ENCODE results near the gene MSI2. TPM values are rescaled to one million over a fixed set of nuclear protein-coding genes. Genes with fewer than 3 reads are reported as not detected.

MSI2 gene
- total and polyA plus RNA-seq, 2 donors (not counting 1 experiment from before 2014, with no cell fraction given) = 16.1 to 196 TPM

DNA sequence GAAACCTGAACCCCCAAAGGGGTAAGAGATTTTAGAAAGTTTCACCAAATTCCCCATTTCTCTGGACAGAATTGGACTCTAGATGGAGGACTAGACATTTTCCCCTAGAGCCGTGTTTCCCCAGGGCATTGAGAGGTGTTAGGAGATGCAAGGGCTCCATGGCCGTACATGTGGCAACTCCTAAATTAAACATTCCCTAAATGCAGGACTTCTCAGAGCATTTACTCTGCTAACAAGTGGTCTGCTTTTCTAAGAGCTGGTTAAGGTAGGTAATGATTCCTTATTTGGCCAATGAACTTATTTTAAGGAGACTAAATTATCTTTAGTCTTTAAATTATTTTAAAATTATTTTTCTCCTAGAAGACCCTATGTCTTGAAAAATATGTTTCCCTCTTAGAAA, 200.9 kb downstream of the MSI2 start:
- Histone ChIP-seq H3K4me3 (ENCODE audit: control extremely low read depth in 1 of 5, extremely low read depth in 1 of 5, insufficient read depth in 1 of 5, low read depth in 2 of 5, low read length in 4 of 5) (no peak overlapping the region), H4K20me1 (ENCODE audit: control insufficient read depth, insufficient read depth, low read length, poor library complexity, severe bottlenecking) (peaks cover 17% of the 10 kb centered on the region), H3K36me3 (replicated peaks in 1 of 2; ENCODE audit: control extremely low read depth in 1 of 2, control insufficient read depth in 1 of 2, extremely low read depth in 1 of 2, insufficient read depth in 2 of 2, low read length in 1 of 2) (no peaks in the 10 kb centered on the region), H3K79me2 (ENCODE audit: control insufficient read depth, insufficient read depth, low read length) (peaks cover 55% of the 10 kb centered on the region), H3K27me3 (replicated peaks in 1 of 4; ENCODE audit: control extremely low read depth in 1 of 4, control insufficient read depth in 3 of 4, insufficient read depth in 4 of 4, low read length in 3 of 4) (no peaks in the 10 kb centered on the region), H3K9ac (ENCODE audit: low read length) (no peak overlapping the region), H3K9me3 (ENCODE audit: control extremely low read depth in 1 of 3, control insufficient read depth in 2 of 3, insufficient read depth in 1 of 3, low read length in 2 of 3) (no peaks in the 10 kb centered on the region), H3K4me1 (ENCODE audit: control insufficient read depth in 2 of 2, insufficient read depth in 2 of 2, low read length in 2 of 2) (peaks cover 19 to 33% of the 10 kb centered on the region in 2 donors), H3K4me2 (replicated peaks; ENCODE audit: low read depth, low read length, poor library complexity, severe bottlenecking) (no peak overlapping the region), H2AFZ (ENCODE audit: insufficient read depth, low read depth, low read length, poor library complexity, severe bottlenecking) (no peak overlapping the region), H3K27ac (ENCODE audit: low read length in 2 of 2) (no peak overlapping the region)
- TF ChIP-seq EZH2 (IDR thresholded peaks at IDR 0.05; ENCODE audit: borderline replicate concordance, insufficient read depth, low read depth, low read length, poor library complexity, severe bottlenecking) (no peak), CTCF (IDR thresholded peaks at IDR 0.05) (no peak)
- no peaks in the 10 kb centered on the region for H3K9me3 Mint-ChIP-seq (ENCODE audit: insufficient read depth)
- ChIA-PET POLR2A (no interaction called here), CTCF (no interaction called here)
- intact Hi-C loops (cut with micrococcal nuclease) = no loop called here
- H3K27me3 Mint-ChIP-seq = no peaks in the 10 kb centered on the region
- ATAC-seq (ENCODE audit: low read depth) (no peak), DNase-seq (no peak)
- peaks cover 51% of the 10 kb centered on the region for H3K4me1 Mint-ChIP-seq
- H3K27ac Mint-ChIP-seq = no peak overlapping the region
- no peak overlapping the region for H3K4me3 Mint-ChIP-seq
- WGBS (ENCODE audit: insufficient coverage) = no CpG with 5 or more reads among the region's 2 CpGs

- intact Hi-C loops (cut with micrococcal nuclease) = no loop called here
- CTCF ChIA-PET = interaction anchor here (0.9 kb wide), 1 partner anchor 213 kb away, joined by 3 read pairs; no protein-coding TSS in a partner anchor
Measured at GRCh38 chr17:57458718-57459285, 202.5 kb downstream of the MSI2 start.

More at GRCh38 chr17:57458718-57459285, 202.5 kb downstream of the MSI2 start:
- H3K79me2 ChIP-seq (ENCODE audit: control insufficient read depth, insufficient read depth, low read length) = peaks cover 65% of the 10 kb centered on the region
- H3K4me3 Mint-ChIP-seq = no peak overlapping the region
- POLR2A ChIA-PET = no interaction called here
- H3K27ac ChIP-seq (ENCODE audit: low read length in 2 of 2) = no peak overlapping the region
- no peaks in the 10 kb centered on the region for H3K9me3 Mint-ChIP-seq (ENCODE audit: insufficient read depth)
- no peak overlapping the region for H2AFZ ChIP-seq (ENCODE audit: insufficient read depth, low read depth, low read length, poor library complexity, severe bottlenecking)
- H4K20me1 ChIP-seq (ENCODE audit: control insufficient read depth, insufficient read depth, low read length, poor library complexity, severe bottlenecking) = peaks cover 31% of the 10 kb centered on the region
- peaks cover 33 to 46% of the 10 kb centered on the region in 2 donors for H3K4me1 ChIP-seq (ENCODE audit: control insufficient read depth in 2 of 2, insufficient read depth in 2 of 2, low read length in 2 of 2)
- no peak overlapping the region for H3K27ac Mint-ChIP-seq
- no peaks in the 10 kb centered on the region for H3K36me3 ChIP-seq (replicated peaks in 1 of 2; ENCODE audit: control extremely low read depth in 1 of 2, control insufficient read depth in 1 of 2, extremely low read depth in 1 of 2, insufficient read depth in 2 of 2, low read length in 1 of 2)
- no peak for TF ChIP-seq EZH2 (IDR thresholded peaks at IDR 0.05; ENCODE audit: borderline replicate concordance, insufficient read depth, low read depth, low read length, poor library complexity, severe bottlenecking)
- TF ChIP-seq CTCF (IDR thresholded peaks at IDR 0.05) = no peak
- no peak for ATAC-seq (ENCODE audit: low read depth)
- H3K27me3 ChIP-seq (replicated peaks in 1 of 4; ENCODE audit: control extremely low read depth in 1 of 4, control insufficient read depth in 3 of 4, insufficient read depth in 4 of 4, low read length in 3 of 4) = no peaks in the 10 kb centered on the region
- no peak overlapping the region for H3K4me3 ChIP-seq (ENCODE audit: control extremely low read depth in 1 of 5, extremely low read depth in 1 of 5, insufficient read depth in 1 of 5, low read depth in 2 of 5, low read length in 4 of 5)
- no peak overlapping the region for H3K9ac ChIP-seq (ENCODE audit: low read length)
- no CpG with 5 or more reads among the region's 9 CpGs for WGBS (ENCODE audit: insufficient coverage)
- H3K4me2 ChIP-seq (replicated peaks; ENCODE audit: low read depth, low read length, poor library complexity, severe bottlenecking) = no peak overlapping the region
- DNase-seq = no peak
- H3K9me3 ChIP-seq (ENCODE audit: control extremely low read depth in 1 of 3, control insufficient read depth in 2 of 3, insufficient read depth in 1 of 3, low read length in 2 of 3) = no peaks in the 10 kb centered on the region
- peaks cover 65% of the 10 kb centered on the region for H3K4me1 Mint-ChIP-seq
- no peaks in the 10 kb centered on the region for H3K27me3 Mint-ChIP-seq

All from B cell (primary cell).